Aorta (tissue), 5 donors: ENCODE data around the gene CMIP. TPM values are rescaled to one million over a fixed set of nuclear protein-coding genes. Genes with fewer than 3 reads are reported as not detected.

Experiments used
- ATAC-seq: fragments of 200-7000 bp; cut with Tn5 transposase; one replicate; pipeline ENCODE4 v1.9.1; 2022; ENCODE audit warnings: moderate library complexity; ENCODE audit not compliant: low FRiP score
- DNase-seq, 2 donors: peaks; one replicate each; pipeline ENCODE4 v3.0.0-alpha.2; 2020
- H3K27ac ChIP-seq, 2 donors: one replicate each; pipeline ENCODE4 v1.5.1; 2013; ENCODE audit warnings: low read length in 2 of 2, mild to moderate bottlenecking in 2 of 2, moderate library complexity in 2 of 2, control low read depth in 1 of 2, inconsistent platforms in 1 of 2, low read depth in 1 of 2
- H3K27me3 ChIP-seq, 2 donors: one replicate each; pipeline ENCODE4 v1.6.1; 2013; ENCODE audit warnings: control low read depth in 1 of 2, low read length in 1 of 2, mild to moderate bottlenecking in 1 of 2, moderate library complexity in 1 of 2; ENCODE audit not compliant: insufficient read depth in 2 of 2, control insufficient read depth in 1 of 2
- H3K36me3 ChIP-seq, 2 donors: one replicate each; pipeline ENCODE4 v1.6.1; 2013; ENCODE audit warnings: control low read depth in 1 of 2, low read length in 1 of 2, mild to moderate bottlenecking in 1 of 2; ENCODE audit not compliant: insufficient read depth in 2 of 2, control insufficient read depth in 1 of 2
- H3K4me1 ChIP-seq, 2 donors: one replicate each; pipeline ENCODE4 v1.6.1; 2013; ENCODE audit warnings: low read length in 2 of 2, control low read depth in 1 of 2, mild to moderate bottlenecking in 1 of 2, moderate library complexity in 1 of 2; ENCODE audit not compliant: insufficient read depth in 2 of 2, control insufficient read depth in 1 of 2
- H3K4me3 ChIP-seq, 2 donors: one replicate each; pipeline ENCODE4 v1.5.1; 2013; ENCODE audit warnings: low read length in 2 of 2, control low read depth in 1 of 2, mild to moderate bottlenecking in 1 of 2
- H3K9me3 ChIP-seq: one replicate; pipeline ENCODE4 v1.6.1; 2013; ENCODE audit warnings: mild to moderate bottlenecking, low read length; ENCODE audit not compliant: control insufficient read depth
- WGBS, 2 donors: extraction: QIAGEN DNeasy Blood & Tissue Kit; methylation state at CpG; one replicate each; pipeline ENCODE4 v1.1.7; 2013; 5-methylcytosine and 5-hydroxymethylcytosine counted together
- intact Hi-C, 2 donors: fragments of 100-400 bp; cut with DNase I; formaldehyde crosslinking; loops; one replicate each; pipeline versions ENCODE4 v1.14.2 to v1.15.0; 2022
- polyA plus RNA-seq, 2 donors: library from polyadenylated mRNA; stranded (reverse); fragments of 200-250 nt; gene quantifications; one replicate each; pipeline ENCODE4 v1.2.3, GENCODE V29; 2013
- total RNA-seq, 2 donors: library from RNA; stranded (reverse); fragmentation: NEBNext Ultra II Directional; extraction: Animal tissue kit (Norgen Biotek cat#: 25700); gene quantifications; one replicate each; pipeline ENCODE4 v1.2.1, GENCODE V29; 2021
- donor health status: healthy with polysubstance abuse.
- donor health status: Bipolar disorder and iron deficiency.
- donor health status: DM: no; HTN: no; CAD: no.
- donor health status: DM: no; HTN: no; CAD: no.
- donor health status: DM: yes; HTN: yes; CAD: no.

Gene CMIP
- total and polyA plus RNA-seq, 4 donors = 2.4 to 96.3 (median 27.9) TPM

DNA sequence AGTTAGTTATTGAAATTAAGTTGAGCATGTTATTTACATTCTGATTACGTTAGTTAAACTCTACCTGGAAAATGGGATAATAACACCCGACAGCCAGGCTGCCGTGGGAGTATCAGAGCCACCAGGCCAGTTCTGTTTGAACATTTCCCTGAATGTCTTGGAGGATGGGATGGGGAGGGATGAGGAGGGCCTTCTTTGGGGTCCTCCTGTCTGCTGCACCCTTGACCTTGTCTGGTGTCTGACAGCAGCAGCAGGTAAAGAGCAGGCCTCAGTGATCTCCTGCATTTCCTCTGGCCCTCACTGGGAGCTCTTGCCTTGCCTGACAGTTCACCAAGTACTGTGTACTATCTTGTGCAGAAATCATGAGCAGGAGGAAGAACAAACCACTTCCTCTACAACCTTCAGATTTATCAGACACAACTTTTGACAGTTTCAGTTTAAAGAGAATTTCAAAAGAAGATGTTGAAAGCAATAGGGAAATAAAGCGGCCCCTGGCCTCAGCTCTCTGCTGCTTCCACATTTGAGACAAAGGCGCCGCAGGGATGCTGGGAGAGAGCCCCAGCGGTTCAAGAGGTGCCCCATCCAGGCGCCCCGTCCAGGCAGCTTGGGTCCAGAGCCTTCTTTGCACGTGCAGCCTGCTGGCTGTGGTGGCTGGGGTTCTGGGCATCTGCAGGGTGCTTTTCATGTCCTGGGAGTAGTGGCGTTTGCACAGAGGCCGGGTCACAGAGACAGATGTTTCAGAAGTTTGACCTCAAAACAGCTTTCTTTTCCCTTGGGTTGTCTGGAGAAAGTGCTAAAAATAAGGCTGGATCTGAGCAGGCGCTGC, 25.3 kb downstream of the CMIP start:
- no peaks in the 10 kb centered on the region for H3K4me1 ChIP-seq
- no peaks in the 10 kb centered on the region for H3K27me3 ChIP-seq
- peak in 1 of 2 donors; percentile 74 for DNase-seq
- WGBS, 2 donors = 86 to 88% methylated on average over 13 of the region's 13 CpGs
- no peaks in the 10 kb centered on the region for H3K9me3 ChIP-seq
- no peak for ATAC-seq
- H3K27ac ChIP-seq = no peak overlapping the region
- no peak overlapping the region for H3K4me3 ChIP-seq
- intact Hi-C loops = no loop called here
- H3K36me3 ChIP-seq = no peaks in the 10 kb centered on the region

- WGBS, 2 donors = 96 to 97% methylated on average over 9 of the region's 9 CpGs
- no peaks in the 10 kb centered on the region for H3K4me1 ChIP-seq
- H3K27ac ChIP-seq = no peak overlapping the region
- H3K27me3 ChIP-seq = no peaks in the 10 kb centered on the region
- DNase-seq = no peak
- intact Hi-C loops = no loop called here
- H3K9me3 ChIP-seq = no peaks in the 10 kb centered on the region
- H3K36me3 ChIP-seq = no peaks in the 10 kb centered on the region
- no peak overlapping the region for H3K4me3 ChIP-seq
- no peak for ATAC-seq
These were observed 26.4 kb downstream of the CMIP start for GRCh38 chr16:81470796-81471636.

DNA sequence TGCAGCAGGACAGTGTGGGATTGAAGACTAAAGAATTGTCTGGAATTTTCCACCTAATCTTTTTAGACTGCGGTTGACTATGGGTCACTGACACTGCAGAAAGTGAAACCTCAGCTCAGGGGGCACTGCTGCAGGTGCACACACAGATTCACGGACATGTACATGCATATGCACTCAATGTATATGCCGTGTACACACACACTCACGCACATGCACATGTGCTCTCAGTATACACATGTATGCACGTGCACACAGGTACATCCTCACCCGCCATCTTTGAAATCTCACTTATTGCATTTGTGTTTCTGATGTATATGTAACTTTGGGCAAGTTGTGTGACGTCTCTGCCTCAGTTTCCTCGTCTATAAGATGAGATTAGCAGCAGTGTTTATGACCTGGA, 27.3 kb downstream of the CMIP start:
- H3K4me3 ChIP-seq = no peak overlapping the region
- intact Hi-C loops = no loop called here
- no peaks in the 10 kb centered on the region for H3K4me1 ChIP-seq
- H3K27me3 ChIP-seq = no peaks in the 10 kb centered on the region
- WGBS, 2 donors = 95 to 97% methylated on average over 8 of the region's 8 CpGs
- no peaks in the 10 kb centered on the region for H3K9me3 ChIP-seq
- no peaks in the 10 kb centered on the region for H3K36me3 ChIP-seq
- ATAC-seq (no peak), DNase-seq (no peak)
- no peak overlapping the region for H3K27ac ChIP-seq

GRCh38 chr16:81472391-81472790, 27.8 kb downstream of the CMIP start:
- Histone ChIP-seq H3K36me3 (no peaks in the 10 kb centered on the region), H3K27ac (no peak overlapping the region), H3K9me3 (no peaks in the 10 kb centered on the region), H3K4me1 (no peaks in the 10 kb centered on the region), H3K27me3 (no peaks in the 10 kb centered on the region), H3K4me3 (no peak overlapping the region)
- intact Hi-C loops = no loop called here
- ATAC-seq (no peak), DNase-seq (no peak)
- WGBS, 2 donors = 97% methylated on average over 7 of the region's 7 CpGs

DNA sequence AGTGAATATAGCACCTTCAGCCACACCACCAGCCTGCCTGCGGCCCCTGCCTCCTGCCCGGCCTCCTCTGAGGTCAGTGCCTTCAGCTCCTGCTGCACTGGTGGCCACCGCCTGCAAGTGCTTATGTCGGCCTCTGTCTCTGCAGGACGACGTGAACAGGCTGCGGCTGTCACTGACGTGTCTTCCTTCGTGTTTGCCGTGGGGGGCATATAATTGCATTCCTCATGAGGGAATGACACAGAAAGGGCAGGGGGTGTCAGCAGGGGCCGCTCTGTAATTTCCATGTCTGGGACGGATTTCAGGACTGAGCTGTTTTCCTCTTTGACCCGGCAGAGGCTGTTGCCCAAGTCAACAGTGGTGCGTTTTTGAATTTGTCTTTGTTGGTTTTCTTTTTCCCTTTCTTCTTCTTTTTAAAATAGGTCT, 28.5 kb downstream of the CMIP start:
- Histone ChIP-seq H3K4me1 (no peaks in the 10 kb centered on the region), H3K27ac (no peak overlapping the region), H3K9me3 (no peaks in the 10 kb centered on the region), H3K4me3 (no peak overlapping the region), H3K36me3 (no peaks in the 10 kb centered on the region), H3K27me3 (no peaks in the 10 kb centered on the region)
- intact Hi-C loops = no loop called here
- ATAC-seq (peak; percentile 32), DNase-seq (no peak)
- WGBS, 2 donors = 68 to 80% methylated on average over 14 of the region's 14 CpGs

DNA sequence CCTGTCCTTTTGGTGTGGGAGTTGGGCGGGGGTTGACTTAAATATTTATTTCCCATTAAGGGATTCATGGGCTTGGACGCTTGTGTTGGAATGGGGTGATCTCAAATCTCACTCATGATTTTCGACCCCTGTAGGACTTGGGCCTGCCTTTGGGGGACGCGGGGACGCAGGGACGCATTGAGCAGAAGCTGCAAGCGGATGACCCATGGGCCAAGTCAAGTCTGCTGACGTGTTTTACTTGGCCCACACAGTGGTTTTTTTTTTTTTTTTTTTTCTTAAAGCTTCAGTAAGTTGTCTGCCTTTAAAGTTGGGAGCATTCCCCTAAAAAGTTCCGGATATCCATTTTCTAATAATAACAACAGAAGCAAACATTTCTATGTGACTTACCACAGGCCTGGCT, 28.9 kb downstream of the CMIP start:
- Histone ChIP-seq H3K27ac (no peak overlapping the region), H3K4me1 (no peaks in the 10 kb centered on the region), H3K4me3 (no peak overlapping the region), H3K27me3 (no peaks in the 10 kb centered on the region), H3K9me3 (no peaks in the 10 kb centered on the region), H3K36me3 (no peaks in the 10 kb centered on the region)
- 48 to 67% methylated on average over 10 of the region's 10 CpGs for WGBS, 2 donors
- intact Hi-C loops = no loop called here
- DNase-seq (no peak), ATAC-seq (no peak)

- no peak overlapping the region for H3K4me3 ChIP-seq
- H3K9me3 ChIP-seq = no peaks in the 10 kb centered on the region
- H3K27ac ChIP-seq = no peak overlapping the region
- intact Hi-C loops = no loop called here
- H3K27me3 ChIP-seq = no peaks in the 10 kb centered on the region
- DNase-seq (no peak), ATAC-seq (no peak)
- WGBS, 2 donors = 90 to 94% methylated on average over 16 to 20 of the region's 20 CpGs
- H3K4me1 ChIP-seq = no peaks in the 10 kb centered on the region
- no peaks in the 10 kb centered on the region for H3K36me3 ChIP-seq
These were observed 29.7 kb downstream of the CMIP start for GRCh38 chr16:81473969-81474959.
